ENCODE results near the gene PCDHB2. TPM values are rescaled to one million over a fixed set of nuclear protein-coding genes. Genes with fewer than 3 reads are reported as not detected.

Gene PCDHB2
- total RNA-seq, 2 donors from 2014 or later = not detected

Other genes starting within 250 kb of the PCDHB2 start
- gene PCDHA9, start 246.2 kb upstream of the PCDHB2 start, total RNA-seq = not detected
- gene PCDHA10, start 238.7 kb upstream of the PCDHB2 start, total RNA-seq = not detected
- gene PCDHA11, start 225.7 kb upstream of the PCDHB2 start, total RNA-seq = not detected
- gene PCDHA12, start 219.3 kb upstream of the PCDHB2 start, total RNA-seq = not detected
- gene PCDHA13, start 212.5 kb upstream of the PCDHB2 start, total RNA-seq = not detected
- gene PCDHAC1, start 168.3 kb upstream of the PCDHB2 start, total RNA-seq = not detected
- not detected for gene PCDHAC2, start 128.1 kb upstream of the PCDHB2 start, total RNA-seq
- gene PCDHB1, start 43.2 kb upstream of the PCDHB2 start, total RNA-seq = not detected
- gene PCDHB3, start 5.9 kb downstream of the PCDHB2 start, total RNA-seq = not detected
- gene PCDHB4, start 27.2 kb downstream of the PCDHB2 start, total RNA-seq = not detected
- gene PCDHB5, start 40.6 kb downstream of the PCDHB2 start, total RNA-seq = not detected
- gene PCDHB6, start 55.4 kb downstream of the PCDHB2 start, total RNA-seq = not detected
- gene PCDHB7, start 78.0 kb downstream of the PCDHB2 start, total RNA-seq = not detected
- not detected for gene PCDHB8, start 83.2 kb downstream of the PCDHB2 start, total RNA-seq
- not detected for gene PCDHB16, start 87.8 kb downstream of the PCDHB2 start, total RNA-seq
- under 1 TPM in 1 of 2 donors, not detected in 1; 0.05 TPM for gene PCDHB9, start 92.5 kb downstream of the PCDHB2 start, total RNA-seq
- gene PCDHB10, start 97.7 kb downstream of the PCDHB2 start, total RNA-seq = not detected
- not detected for gene PCDHB11, start 105.0 kb downstream of the PCDHB2 start, total RNA-seq
- not detected for gene PCDHB12, start 114.1 kb downstream of the PCDHB2 start, total RNA-seq
- not detected for gene PCDHB13, start 119.3 kb downstream of the PCDHB2 start, total RNA-seq
- gene PCDHB14, start 128.7 kb downstream of the PCDHB2 start, total RNA-seq = not detected
- gene PCDHB15, start 150.8 kb downstream of the PCDHB2 start, total RNA-seq = not detected
- gene SLC25A2, start 209.4 kb downstream of the PCDHB2 start, total RNA-seq = under 1 TPM; 0.46 to 0.63 TPM
- gene TAF7, start 226.2 kb downstream of the PCDHB2 start, total RNA-seq = 10 to 100 TPM; 56.7 to 62.5 TPM
- gene PCDHGA1, start 235.9 kb downstream of the PCDHB2 start, total RNA-seq = under 1 TPM; 0.05 TPM
- gene PCDHGA2, start 244.1 kb downstream of the PCDHB2 start, total RNA-seq = under 1 TPM in 1 of 2 donors, not detected in 1; 0.07 TPM
- gene PCDHGA3, start 249.2 kb downstream of the PCDHB2 start, total RNA-seq = under 1 TPM in 1 of 2 donors, not detected in 1; 0.12 TPM

All from activated T-cell treated with anti-CD3 and anti-CD28 coated beads, Interleukin-2, amount 50 U/mL, for 72 hours (primary cell).